Suprapubic skin (tissue), 3 donors: Measurements from ENCODE around the gene ITGA5.

ENCODE experiments used
- CTCF ChIP-seq, 2 donors: fragments of 200-600 bp in 1 of 2; fragments of 450-650 bp in 1 of 2; sonication (generic) in 1 of 2; IDR thresholded peaks; one replicate each; pipeline ENCODE4 v1.5.1; 2016 to 2019; ENCODE audit warnings: antibody characterized with exemption in 2 of 2, mild to moderate bottlenecking in 1 of 2, moderate library complexity in 1 of 2
- EP300 ChIP-seq: sonication (generic); formaldehyde crosslinking; IDR thresholded peaks from one replicate; pipeline ENCODE4 v1.6.1; 2017; ENCODE audit warnings: antibody characterized with exemption

DNA sequence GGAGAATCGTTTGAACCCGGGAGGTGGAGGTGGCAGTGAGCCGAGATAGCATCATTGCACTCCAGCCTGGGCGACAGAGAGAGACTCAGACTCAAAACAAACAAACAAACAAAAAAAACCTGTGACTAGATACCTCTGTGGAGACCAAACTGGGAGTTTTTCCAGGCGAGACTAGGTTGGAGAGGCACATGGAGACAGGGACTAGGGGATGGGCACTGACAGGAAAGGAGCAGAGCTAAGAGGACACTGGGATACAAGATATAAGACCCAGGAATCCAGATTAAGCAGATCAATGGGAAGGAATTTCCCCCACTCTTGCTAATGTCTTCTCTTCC lies 4.7 kb upstream of the ITGA5 start:
- TF ChIP-seq EP300: no peak
- TF ChIP-seq CTCF (IDR thresholded peaks at IDR 0.05): no peak
